Activated CD4-positive, alpha-beta T cell treated with anti-CD3 and anti-CD28 coated beads, Interleukin-2, amount 10 ng/mL, durations not matched to agents 7 days and 5 days (primary cell): ENCODE measurements around the gene PPP1CC. TPM values are rescaled to one million over a fixed set of nuclear protein-coding genes. Genes with fewer than 3 reads are reported as not detected.
"Not testable (repeated sequence)": the region's sequence is repeated elsewhere in the genome, so short reads cannot be mapped to it uniquely, and the experiment has no call there.

ENCODE experiments used
- CTCF ChIA-PET: fragments of 350-600 bp; sonication (Branson Sonifier 250); formaldehyde crosslinking; loops from one replicate; lab custom pipeline; 2021; ENCODE audit warnings: antibody characterized with exemption; lab: Charles Lee
- POLR2A ChIA-PET: fragments of 350-600 bp; sonication (Branson Sonifier 250); formaldehyde crosslinking; loops from one replicate; lab custom pipeline; 2021; ENCODE audit warnings: antibody characterized with exemption; lab: Charles Lee
- DNase-seq: peaks from one replicate; pipeline ENCODE4 v3.0.0-alpha.2; 2020
- H3K27ac Mint-ChIP-seq: one replicate; pipeline ENCODE4 v1.8.0; 2021; ENCODE audit warnings: mild to moderate bottlenecking, moderate library complexity, mixed read lengths
- H3K27me3 Mint-ChIP-seq: one replicate; pipeline ENCODE4 v1.8.0; 2021; ENCODE audit warnings: mixed read lengths
- H3K36me3 Mint-ChIP-seq: one replicate; pipeline ENCODE4 v1.8.0; 2021; ENCODE audit warnings: low read depth, mixed read lengths
- H3K4me1 Mint-ChIP-seq: one replicate; pipeline ENCODE4 v1.8.0; 2021; ENCODE audit warnings: mixed read lengths
- H3K4me3 Mint-ChIP-seq: one replicate; pipeline ENCODE4 v1.8.0; 2021; ENCODE audit warnings: mild to moderate bottlenecking, moderate library complexity, mixed read lengths
- H3K9me3 Mint-ChIP-seq: one replicate; pipeline ENCODE4 v1.8.0; 2021; ENCODE audit warnings: mixed read lengths
- total RNA-seq, 2 experiments: library from RNA; stranded (reverse); gene quantifications; one replicate each; pipeline ENCODE4 v1.2.3, GENCODE V29; 2021

Gene PPP1CC
- total RNA-seq, 2 experiments from 2014 or later: 174 to 183 TPM

GRCh38 chr12:110733900-110734299, 8.8 kb downstream of the PPP1CC start:
- DNase-seq: no peak
- H3K27ac Mint-ChIP-seq: peak overlapping the region; percentile 54
- ChIA-PET CTCF (interaction anchor here (0.5 to 0.6 kb wide), 2 partner anchors 25 to 617 kb away, joined by 3 read pairs; no protein-coding TSS in a partner anchor), POLR2A (no interaction called here)
- no peaks in the 10 kb centered on the region for H3K27me3 Mint-ChIP-seq
- H3K4me3 Mint-ChIP-seq: no peak overlapping the region
- H3K9me3 Mint-ChIP-seq: no peaks in the 10 kb centered on the region
- H3K36me3 Mint-ChIP-seq: peaks cover 54% of the 10 kb centered on the region
- H3K4me1 Mint-ChIP-seq: peaks cover 71% of the 10 kb centered on the region

- Mint-ChIP-seq H3K9me3 (no peaks in the 10 kb centered on the region), H3K27ac (no peak overlapping the region), H3K27me3 (no peaks in the 10 kb centered on the region), H3K4me1 (peaks cover 70% of the 10 kb centered on the region), H3K4me3 (no peak overlapping the region), H3K36me3 (peaks cover 57% of the 10 kb centered on the region)
- POLR2A ChIA-PET: no interaction called here
- DNase-seq: no peak
- CTCF ChIA-PET: interaction anchor here (0.6 kb wide), 2 partner anchors 8 to 617 kb away, joined by 3 read pairs; no protein-coding TSS in a partner anchor
Measured at GRCh38 chr12:110733089-110733715, 9.5 kb downstream of the PPP1CC start.

- H3K27ac Mint-ChIP-seq: no peak overlapping the region
- H3K9me3 Mint-ChIP-seq: no peaks in the 10 kb centered on the region
- no peak for DNase-seq
- H3K36me3 Mint-ChIP-seq: peaks cover 60% of the 10 kb centered on the region
- H3K4me3 Mint-ChIP-seq: no peak overlapping the region
- no peaks in the 10 kb centered on the region for H3K27me3 Mint-ChIP-seq
- CTCF ChIA-PET: interaction anchor here (0.6 kb wide), 1 partner anchor 9 kb away, joined by 3 read pairs; no protein-coding TSS in a partner anchor
- POLR2A ChIA-PET: no interaction called here
- peaks cover 69% of the 10 kb centered on the region for H3K4me1 Mint-ChIP-seq
Measured at GRCh38 chr12:110732572-110732971, 10.1 kb downstream of the PPP1CC start.

GRCh38 chr12:110731479-110731878, 11.2 kb downstream of the PPP1CC start:
- H3K4me1 Mint-ChIP-seq: peaks cover 65% of the 10 kb centered on the region
- no peak overlapping the region for H3K4me3 Mint-ChIP-seq
- H3K27ac Mint-ChIP-seq: no peak overlapping the region
- no peak for DNase-seq
- peaks cover 67% of the 10 kb centered on the region for H3K36me3 Mint-ChIP-seq
- H3K27me3 Mint-ChIP-seq: no peaks in the 10 kb centered on the region
- no peaks in the 10 kb centered on the region for H3K9me3 Mint-ChIP-seq
- ChIA-PET POLR2A (no interaction called here), CTCF (interaction anchor here (0.6 to 1.6 kb wide), 2 partner anchors 10 to 157 kb away, joined by 3 to 6 read pairs; no protein-coding TSS in a partner anchor)

- ChIA-PET CTCF (no interaction called here), POLR2A (no interaction called here)
- no peak overlapping the region for H3K4me3 Mint-ChIP-seq
- H3K27me3 Mint-ChIP-seq: no peaks in the 10 kb centered on the region
- no peak overlapping the region for H3K27ac Mint-ChIP-seq
- DNase-seq: no peak
- peaks cover 54% of the 10 kb centered on the region for H3K4me1 Mint-ChIP-seq
- peaks cover 71% of the 10 kb centered on the region for H3K36me3 Mint-ChIP-seq
- H3K9me3 Mint-ChIP-seq: no peaks in the 10 kb centered on the region
Measured at GRCh38 chr12:110728628-110729027, 14.1 kb downstream of the PPP1CC start.

GRCh38 chr12:110726708-110727369, 15.9 kb downstream of the PPP1CC start:
- ChIA-PET CTCF (interaction anchor here (1.2 to 1.8 kb wide), 3 partner anchors 12 to 76 kb away, joined by 3 to 9 read pairs (median 6); no protein-coding TSS in a partner anchor), POLR2A (no interaction called here)
- H3K4me1 Mint-ChIP-seq: peaks cover 36% of the 10 kb centered on the region
- no peak overlapping the region for H3K4me3 Mint-ChIP-seq
- no peak for DNase-seq
- H3K9me3 Mint-ChIP-seq: no peaks in the 10 kb centered on the region
- peak overlapping the region; percentile 74 for H3K27ac Mint-ChIP-seq
- no peaks in the 10 kb centered on the region for H3K27me3 Mint-ChIP-seq
- peaks cover 73% of the 10 kb centered on the region for H3K36me3 Mint-ChIP-seq

GRCh38 chr12:110726028-110726427, 16.7 kb downstream of the PPP1CC start:
- H3K9me3 Mint-ChIP-seq: no peaks in the 10 kb centered on the region
- no peak overlapping the region for H3K27ac Mint-ChIP-seq
- no peak overlapping the region for H3K4me3 Mint-ChIP-seq
- peaks cover 28% of the 10 kb centered on the region for H3K4me1 Mint-ChIP-seq
- POLR2A ChIA-PET: no interaction called here
- H3K27me3 Mint-ChIP-seq: no peaks in the 10 kb centered on the region
- CTCF ChIA-PET: no interaction called here
- H3K36me3 Mint-ChIP-seq: peaks cover 76% of the 10 kb centered on the region
- no peak for DNase-seq

- no peaks in the 10 kb centered on the region for H3K9me3 Mint-ChIP-seq
- H3K36me3 Mint-ChIP-seq: peaks cover 75% of the 10 kb centered on the region
- no peaks in the 10 kb centered on the region for H3K27me3 Mint-ChIP-seq
- no peak for DNase-seq
- H3K4me3 Mint-ChIP-seq: no peak overlapping the region
- POLR2A ChIA-PET: no interaction called here
- CTCF ChIA-PET: interaction anchor here (0.6 kb wide), 1 partner anchor 835 kb away, joined by 4 read pairs; no protein-coding TSS in a partner anchor
- H3K27ac Mint-ChIP-seq: peak overlapping the region; percentile 42
- peaks cover 24% of the 10 kb centered on the region for H3K4me1 Mint-ChIP-seq
Measured at GRCh38 chr12:110725267-110725666, 17.4 kb downstream of the PPP1CC start.

- ChIA-PET POLR2A (interaction anchor here (0.6 kb wide), 1 partner anchor 50 kb away, joined by 4 read pairs; no protein-coding TSS in a partner anchor), CTCF (interaction anchor here (0.6 to 0.9 kb wide), 3 partner anchors 9 to 148 kb away, joined by 3 read pairs; no protein-coding TSS in a partner anchor)
- not testable (repeated sequence) for H3K4me3 Mint-ChIP-seq, H3K27ac Mint-ChIP-seq, DNase-seq, H3K27me3 Mint-ChIP-seq, H3K9me3 Mint-ChIP-seq
- peaks cover 81% of the 10 kb centered on the region for H3K36me3 Mint-ChIP-seq
- peaks cover 13% of the 10 kb centered on the region for H3K4me1 Mint-ChIP-seq
Measured at GRCh38 chr12:110722892-110723291, 19.8 kb downstream of the PPP1CC start.

GRCh38 chr12:110721570-110721969, 21.1 kb downstream of the PPP1CC start:
- no peak overlapping the region for H3K4me3 Mint-ChIP-seq
- no peaks in the 10 kb centered on the region for H3K27me3 Mint-ChIP-seq
- H3K36me3 Mint-ChIP-seq: peaks cover 83% of the 10 kb centered on the region
- DNase-seq: no peak
- H3K4me1 Mint-ChIP-seq: peaks cover 6% of the 10 kb centered on the region
- CTCF ChIA-PET: interaction anchor here (0.8 kb wide), 1 partner anchor 15 kb away, joined by 3 read pairs; no protein-coding TSS in a partner anchor
- H3K9me3 Mint-ChIP-seq: no peaks in the 10 kb centered on the region
- POLR2A ChIA-PET: no interaction called here
- no peak overlapping the region for H3K27ac Mint-ChIP-seq

- ChIA-PET POLR2A (no interaction called here), CTCF (interaction anchor here (0.6 kb wide), 1 partner anchor 16 kb away, joined by 3 read pairs; no protein-coding TSS in a partner anchor)
- peaks cover 3% of the 10 kb centered on the region for H3K4me1 Mint-ChIP-seq
- no peak overlapping the region for H3K4me3 Mint-ChIP-seq
- H3K27ac Mint-ChIP-seq: no peak overlapping the region
- peaks cover 77% of the 10 kb centered on the region for H3K36me3 Mint-ChIP-seq
- H3K27me3 Mint-ChIP-seq: no peaks in the 10 kb centered on the region
- no peak for DNase-seq
- H3K9me3 Mint-ChIP-seq: no peaks in the 10 kb centered on the region
Measured at GRCh38 chr12:110720516-110720915, 22.2 kb downstream of the PPP1CC start.

GRCh38 chr12:110718222-110718908, 24.3 kb downstream of the PPP1CC start:
- no peak overlapping the region for H3K27ac Mint-ChIP-seq
- DNase-seq: no peak

More at GRCh38 chr12:110718222-110718908, 24.3 kb downstream of the PPP1CC start:
- Mint-ChIP-seq H3K27me3 (no peaks in the 10 kb centered on the region), H3K4me3 (no peak overlapping the region), H3K4me1 (no peaks in the 10 kb centered on the region), H3K9me3 (no peaks in the 10 kb centered on the region), H3K36me3 (peaks cover 60% of the 10 kb centered on the region)
- ChIA-PET CTCF (interaction anchor here (0.6 kb wide), 1 partner anchor 221 kb away, joined by 3 read pairs; no protein-coding TSS in a partner anchor), POLR2A (no interaction called here)
